Fibroblast of skin of left quadriceps (primary cell): ENCODE measurements around the gene GPR143.
"Not testable (repeated sequence)": the region's sequence is repeated elsewhere in the genome, so short reads cannot be mapped to it uniquely, and the experiment has no call there.

Source experiments
- DNase-seq, 2 experiments: peaks; one replicate each; pipeline ENCODE4 v3.0.0-alpha.2; 2013; ENCODE audit warnings: low read depth in 2 of 2

The GPR143 gene

DNA sequence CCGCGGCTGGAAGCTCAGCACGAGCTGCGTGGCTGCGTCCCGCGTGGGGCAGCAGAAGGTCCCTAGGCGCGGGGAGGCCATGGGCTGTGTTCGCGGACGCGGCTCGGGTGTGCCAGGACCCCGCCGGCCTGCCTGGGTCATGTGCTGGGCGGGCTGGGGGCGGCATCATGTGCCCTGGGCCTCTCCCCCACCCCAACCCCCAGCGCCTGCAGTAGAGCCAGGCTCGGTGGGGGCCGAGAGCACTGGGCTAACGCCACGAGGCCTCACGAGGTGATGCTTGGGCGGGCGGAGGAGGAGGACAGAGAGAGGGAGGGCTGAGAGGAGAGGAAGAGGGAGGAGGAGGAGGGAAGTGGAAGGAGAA, at the start of gene GPR143:
TSS of gene GPR143 (minus strand) at position 111 of the 361 bp plus-strand sequence. CDS start at position 81, 30 bp downstream.
- DNase-seq: no peak

DNA sequence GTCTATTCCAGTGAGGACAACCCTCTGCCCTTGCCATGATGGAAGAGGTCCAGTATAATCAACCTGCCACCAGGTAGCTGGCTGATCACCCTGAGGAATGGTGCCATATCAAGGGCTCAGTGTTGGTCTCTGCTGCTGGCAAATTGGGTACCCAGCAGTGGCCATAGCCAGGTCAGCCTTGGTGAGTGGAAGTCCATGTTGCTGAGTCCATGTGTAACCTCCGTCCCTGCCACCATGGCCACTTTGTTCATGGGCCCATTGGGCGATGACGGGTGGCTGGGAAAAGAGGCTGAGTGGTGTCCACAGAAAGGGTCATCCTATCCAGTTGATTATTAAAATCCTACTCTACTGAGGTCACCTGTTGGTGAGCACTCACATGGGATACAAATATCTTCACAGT, 45.4 kb upstream of the GPR143 start:
- DNase-seq: not testable (repeated sequence)

DNA sequence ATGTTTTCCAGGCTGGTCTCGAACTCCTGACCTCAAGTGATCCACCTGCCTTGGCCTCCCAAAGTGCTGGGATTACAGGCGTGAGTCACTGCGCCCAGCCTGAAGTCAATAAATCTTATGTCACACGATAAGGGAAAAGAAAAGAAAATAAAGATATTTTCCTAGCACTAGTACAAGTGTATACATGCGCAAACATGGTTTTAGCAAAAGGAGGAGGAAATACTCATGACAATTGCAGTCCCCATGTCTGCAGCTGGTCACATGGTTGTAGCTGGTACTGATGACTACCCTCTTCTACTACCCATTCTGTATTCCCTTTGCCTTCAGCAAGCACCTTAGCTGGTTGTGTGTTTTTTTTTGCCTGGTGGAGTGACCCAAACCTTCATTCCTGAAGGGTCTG, 44.2 kb upstream of the GPR143 start:
- not testable (repeated sequence) for DNase-seq

DNA sequence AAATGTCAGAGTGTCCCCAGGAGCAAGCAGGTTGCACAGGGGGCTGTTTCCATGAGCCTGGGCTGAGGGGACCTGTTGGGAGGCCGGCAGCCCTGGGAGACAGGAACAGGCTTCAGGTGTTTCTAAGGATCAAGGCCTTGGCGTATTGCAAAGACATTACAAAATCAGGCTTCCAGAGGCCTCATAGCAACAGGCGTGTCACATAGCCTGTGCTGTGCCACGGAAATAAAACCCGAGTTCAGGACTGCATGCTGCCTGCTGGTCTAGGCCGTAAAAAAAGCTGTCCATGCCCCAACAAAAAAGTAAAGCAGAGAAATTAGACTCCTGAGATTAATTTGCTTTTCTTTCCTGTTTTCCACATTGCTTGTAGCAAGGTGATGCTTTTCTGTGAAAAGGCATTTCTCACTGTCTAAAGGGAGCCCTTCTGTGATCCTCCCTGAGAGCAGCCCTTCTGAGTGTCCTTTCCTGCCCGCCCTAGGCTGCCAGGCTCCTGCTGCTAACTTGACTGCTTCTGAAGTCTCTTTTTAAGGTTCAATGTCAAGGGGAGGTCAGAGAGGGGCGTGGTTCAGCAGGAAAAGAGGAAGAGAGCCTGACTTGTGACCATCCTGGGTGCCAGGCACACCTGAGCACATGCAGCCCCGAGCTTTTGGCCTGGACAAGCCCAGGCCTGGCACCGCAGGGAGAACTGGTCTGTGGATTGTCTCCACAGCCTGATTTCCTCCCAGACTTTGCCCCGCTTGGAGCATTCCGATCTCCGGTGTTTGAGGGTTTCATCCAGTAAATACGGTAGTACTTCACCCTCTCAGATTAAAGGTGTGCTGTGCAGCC, 41.9 kb upstream of the GPR143 start:
- DNase-seq: no peak

DNA sequence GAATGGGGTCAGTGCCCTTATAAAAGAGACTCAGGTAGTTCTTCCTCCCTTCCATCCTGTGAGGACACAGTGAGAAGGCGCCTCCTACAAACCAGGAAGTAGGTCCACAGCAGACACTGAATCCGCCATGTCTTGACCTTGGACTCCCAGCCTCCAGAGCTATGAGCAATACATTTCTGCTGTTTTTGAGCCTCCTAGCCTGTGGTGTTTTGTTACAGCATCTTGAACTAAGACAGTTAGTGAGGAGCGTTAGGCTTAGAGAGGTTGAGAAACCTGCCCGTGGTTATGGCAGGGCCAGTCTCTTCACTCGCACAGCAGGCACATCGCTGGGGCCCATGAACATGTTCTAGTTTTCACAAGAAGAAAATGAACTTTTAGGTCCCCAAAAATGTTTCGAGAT, 40.3 kb upstream of the GPR143 start:
- DNase-seq: no peak

DNA sequence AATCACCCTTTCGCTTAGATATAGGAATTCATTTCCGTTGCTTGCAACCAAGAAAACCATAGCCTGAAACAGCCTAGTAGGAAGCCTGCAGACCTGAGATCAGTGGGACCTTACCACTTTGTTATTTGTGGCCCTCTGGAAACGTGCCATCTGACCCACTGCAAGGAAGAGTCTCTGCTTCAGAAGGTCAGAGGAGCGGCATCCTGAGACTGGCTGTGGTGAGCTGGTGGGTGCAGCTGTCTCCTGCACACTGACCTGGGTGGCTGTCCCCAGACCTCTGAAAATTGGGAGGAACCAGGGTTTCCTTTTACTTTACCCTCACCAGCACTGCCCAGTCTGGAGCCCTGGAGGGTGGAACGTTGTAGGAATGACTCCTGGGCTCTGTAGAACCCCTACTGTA, 38.8 kb upstream of the GPR143 start:
- no peak for DNase-seq

DNA sequence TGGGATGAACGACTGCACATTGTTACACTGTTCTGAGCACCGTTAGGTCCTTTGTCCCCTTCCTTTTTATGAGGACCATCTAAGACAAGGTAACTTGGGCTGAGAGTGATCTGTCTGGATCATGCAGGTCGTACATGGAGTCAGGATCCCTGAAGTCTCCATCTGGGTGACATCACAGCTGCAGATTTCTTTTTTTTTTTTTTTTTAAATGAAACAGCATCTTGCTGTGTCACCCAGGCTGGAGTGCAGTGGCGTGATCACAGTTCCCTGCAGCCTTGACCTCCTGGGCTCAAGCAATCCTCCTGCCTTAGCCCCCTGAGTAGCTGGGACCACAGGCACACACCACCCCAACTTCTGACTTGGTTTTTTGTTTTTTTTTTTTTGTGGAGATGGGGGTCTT, 37.1 kb upstream of the GPR143 start:
- DNase-seq: no peak

DNA sequence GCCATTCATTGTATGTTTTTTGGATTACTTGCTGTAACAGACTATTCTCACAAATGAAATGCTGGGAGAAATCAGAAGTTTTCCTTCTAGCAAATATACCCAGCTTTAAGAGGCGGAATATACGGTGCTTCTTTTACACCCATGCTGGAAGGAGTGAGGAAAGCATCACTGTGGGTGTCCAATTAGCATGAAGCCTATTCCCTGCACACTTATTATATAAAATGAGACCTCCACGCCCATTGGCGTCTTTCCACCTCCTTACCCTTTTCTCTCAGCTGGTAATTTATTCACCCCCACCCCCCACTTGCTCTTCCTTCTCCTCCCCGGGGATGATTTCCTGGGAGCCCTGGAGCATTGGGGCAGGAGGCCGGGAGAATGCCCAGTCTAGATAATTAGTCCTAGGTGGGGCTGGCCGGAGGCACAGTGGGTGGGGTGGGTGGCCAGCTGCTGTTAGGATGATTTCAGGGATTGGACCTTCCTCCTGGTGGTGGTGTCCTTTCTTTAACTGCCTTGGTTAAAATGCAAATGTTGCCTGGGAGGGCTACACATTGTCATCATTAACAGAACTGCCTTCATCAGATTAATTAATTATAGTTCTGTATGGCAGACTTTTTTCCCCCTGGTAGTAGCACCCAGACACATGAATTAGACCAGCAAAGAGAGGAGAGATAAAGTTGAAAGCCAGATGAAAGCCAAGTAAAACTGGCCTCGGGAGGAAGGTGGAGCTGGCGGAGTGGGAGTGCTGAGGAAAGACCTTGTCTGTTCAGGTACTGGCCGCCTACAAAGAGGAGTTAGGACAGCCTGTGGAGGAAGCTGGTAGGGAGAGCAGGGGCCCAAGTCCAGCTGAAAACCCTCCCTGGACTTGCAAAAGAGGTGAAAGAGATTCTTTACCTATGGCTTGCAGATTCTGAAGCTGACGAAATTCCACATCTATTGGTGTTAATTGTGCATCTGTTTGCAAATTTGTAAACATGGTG, 32.0 kb upstream of the GPR143 start:
- no peak for DNase-seq

DNA sequence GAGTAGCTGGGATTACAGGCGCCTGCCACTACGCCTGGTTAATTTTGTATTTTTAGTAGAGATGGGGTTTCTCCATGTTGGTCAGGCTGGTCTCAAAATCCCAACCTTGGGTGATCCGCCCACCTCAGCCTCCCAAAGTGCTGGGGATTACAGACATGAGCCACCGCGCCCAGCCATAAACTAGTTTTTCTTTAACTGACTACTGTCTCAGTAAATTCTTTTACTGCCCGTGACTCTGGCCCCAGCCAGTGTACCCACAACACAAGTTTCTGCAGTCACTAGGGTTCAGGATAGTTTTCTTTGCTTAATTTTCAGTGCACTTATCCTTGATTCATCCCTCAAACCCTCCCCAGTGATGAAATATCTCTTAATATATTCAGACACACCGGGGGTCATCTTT, 28.8 kb upstream of the GPR143 start:
- DNase-seq: no peak

DNA sequence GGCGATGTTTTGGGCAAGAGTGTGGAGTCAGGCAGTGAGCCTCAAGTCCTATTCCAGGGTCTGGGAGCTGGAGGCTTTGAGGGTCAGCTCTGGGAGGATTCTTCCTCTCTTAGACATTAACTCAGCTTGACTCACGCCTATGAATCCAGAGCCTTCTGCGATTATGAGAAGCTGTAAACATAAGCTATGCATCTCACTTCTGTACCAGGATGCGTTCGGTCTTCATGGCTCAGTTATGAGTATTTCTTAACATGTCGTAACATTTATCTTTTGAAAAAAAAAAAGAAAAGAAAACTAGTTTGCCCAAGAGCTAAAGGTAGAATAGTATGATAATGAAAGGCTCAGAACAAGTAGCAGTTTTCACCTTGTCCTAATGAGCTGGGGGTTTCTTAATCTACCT, 25.2 kb upstream of the GPR143 start:
- no peak for DNase-seq

DNA sequence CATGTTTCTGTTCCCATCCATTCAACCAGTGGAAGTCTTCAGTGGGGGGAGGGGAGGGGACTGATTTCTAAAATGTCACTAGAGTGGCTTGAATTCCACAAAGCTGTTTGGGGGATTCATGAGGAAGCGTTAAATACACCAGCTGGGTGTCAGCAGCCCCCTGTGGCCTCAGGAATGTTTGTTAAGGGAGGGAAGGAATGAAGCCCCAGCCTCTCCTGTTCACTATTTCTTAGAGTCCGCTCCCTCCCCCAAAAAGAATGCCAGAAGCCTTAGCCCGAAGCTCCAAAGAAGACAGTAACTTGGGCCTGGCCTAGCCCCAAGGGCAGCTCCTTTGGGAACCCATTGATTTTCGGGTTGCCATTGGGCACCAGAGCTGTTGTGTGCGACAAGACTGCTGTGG, 23.9 kb upstream of the GPR143 start:
- no peak for DNase-seq

DNA sequence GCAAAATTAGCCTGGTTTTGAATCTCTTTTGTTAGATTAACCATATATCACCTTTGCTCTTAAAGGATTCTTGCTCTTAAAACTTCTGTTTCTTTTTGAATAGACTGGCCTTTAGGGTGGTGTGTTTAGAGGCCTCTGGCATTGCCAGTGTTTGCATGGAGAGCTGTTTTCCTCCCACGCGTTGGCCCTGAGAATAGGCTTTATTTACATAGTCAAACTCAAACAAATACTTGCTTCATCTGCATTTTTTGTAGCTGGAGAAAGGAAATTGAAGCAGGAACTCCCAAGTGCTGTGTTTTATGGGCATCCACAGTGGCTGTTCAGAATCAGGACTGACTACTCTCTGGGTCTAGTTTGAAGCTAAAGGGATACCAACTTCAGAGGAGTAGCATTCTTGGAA, 23.3 kb upstream of the GPR143 start:
- no peak for DNase-seq

DNA sequence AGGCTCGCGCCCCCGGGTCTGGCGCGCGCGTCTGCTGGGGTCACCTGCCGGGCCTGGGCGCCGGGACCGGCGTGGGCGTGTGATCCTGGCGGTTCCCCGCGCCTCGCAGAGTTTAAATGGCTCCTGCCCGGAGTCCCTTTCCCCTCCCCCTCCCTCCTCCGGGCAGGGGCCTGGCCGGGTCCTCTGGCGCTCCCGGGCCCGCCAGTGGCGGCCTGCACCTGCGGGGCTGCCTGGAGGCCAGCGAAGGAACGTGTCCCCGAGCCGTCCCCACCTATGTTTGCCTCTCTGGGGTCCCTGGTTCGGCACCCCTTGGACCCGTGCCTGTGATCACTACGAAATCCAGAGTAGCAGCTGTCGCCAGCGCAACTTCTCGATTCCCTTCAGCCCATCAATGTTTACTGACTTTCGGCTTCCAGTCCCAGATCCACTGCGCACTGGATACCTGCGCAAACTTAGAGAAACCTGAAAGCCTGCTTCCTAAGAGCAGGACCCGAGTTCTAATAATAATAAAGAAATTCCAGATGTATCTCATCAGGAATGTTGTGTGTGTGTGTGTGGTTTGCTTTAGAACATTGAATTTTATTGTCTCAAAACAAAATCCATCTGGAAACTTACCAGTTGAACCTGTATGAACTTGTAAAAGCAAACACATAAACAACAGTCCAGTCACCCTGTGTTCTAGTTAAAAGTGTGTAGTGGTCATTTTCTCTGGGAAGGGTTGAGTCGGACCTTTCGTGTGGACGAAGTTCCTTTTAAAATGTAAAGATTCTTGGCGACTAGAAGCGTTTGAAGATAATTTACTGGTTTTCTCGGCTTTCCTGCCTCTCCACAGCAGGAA, 21.4 kb upstream of the GPR143 start:
- DNase-seq: no peak

DNA sequence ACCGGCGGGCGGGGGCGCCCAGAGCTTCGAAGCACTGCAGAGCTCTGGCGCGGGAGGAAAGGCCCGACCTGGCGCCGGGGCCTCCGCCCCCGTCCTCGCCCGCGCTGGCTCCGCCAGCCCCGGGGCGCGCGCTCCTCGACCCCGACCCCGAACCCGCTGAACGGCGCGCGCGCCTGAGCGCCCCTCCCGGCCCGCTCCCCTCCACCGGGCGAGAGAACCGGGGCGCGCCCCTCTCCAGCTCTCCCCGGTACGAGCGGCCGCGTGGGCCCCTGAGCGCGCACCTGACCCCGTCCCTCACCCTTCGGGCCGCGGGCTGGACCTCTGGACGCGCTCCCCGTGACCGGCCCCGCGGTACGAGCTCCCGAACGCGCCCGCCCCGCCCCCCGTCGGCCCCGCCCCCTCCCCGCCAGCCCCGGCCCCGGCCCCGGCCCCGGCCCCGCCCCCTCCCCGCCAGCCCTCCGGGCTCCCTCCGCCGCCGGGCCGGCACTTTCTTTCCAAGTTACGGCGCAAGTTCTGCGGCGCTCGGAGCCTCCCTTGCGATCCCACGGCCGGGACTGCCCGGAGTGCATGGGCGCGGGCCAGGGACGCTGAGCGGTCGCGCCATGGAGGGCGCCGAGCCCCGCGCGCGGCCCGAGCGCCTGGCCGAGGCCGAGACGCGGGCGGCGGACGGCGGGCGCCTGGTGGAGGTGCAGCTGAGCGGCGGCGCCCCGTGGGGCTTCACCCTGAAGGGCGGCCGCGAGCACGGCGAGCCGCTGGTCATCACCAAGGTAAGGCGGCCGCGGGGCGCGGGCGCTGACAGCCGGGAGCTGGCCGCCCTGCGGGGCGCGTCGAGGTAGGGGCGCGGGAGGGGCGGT, 20.5 kb upstream of the GPR143 start, which contains the start of gene SHROOM2:
TSS of gene SHROOM2 (plus strand) at position 486 of the 854 bp plus-strand sequence. CDS start at position 603, 117 bp downstream.
- DNase-seq: no peak

DNA sequence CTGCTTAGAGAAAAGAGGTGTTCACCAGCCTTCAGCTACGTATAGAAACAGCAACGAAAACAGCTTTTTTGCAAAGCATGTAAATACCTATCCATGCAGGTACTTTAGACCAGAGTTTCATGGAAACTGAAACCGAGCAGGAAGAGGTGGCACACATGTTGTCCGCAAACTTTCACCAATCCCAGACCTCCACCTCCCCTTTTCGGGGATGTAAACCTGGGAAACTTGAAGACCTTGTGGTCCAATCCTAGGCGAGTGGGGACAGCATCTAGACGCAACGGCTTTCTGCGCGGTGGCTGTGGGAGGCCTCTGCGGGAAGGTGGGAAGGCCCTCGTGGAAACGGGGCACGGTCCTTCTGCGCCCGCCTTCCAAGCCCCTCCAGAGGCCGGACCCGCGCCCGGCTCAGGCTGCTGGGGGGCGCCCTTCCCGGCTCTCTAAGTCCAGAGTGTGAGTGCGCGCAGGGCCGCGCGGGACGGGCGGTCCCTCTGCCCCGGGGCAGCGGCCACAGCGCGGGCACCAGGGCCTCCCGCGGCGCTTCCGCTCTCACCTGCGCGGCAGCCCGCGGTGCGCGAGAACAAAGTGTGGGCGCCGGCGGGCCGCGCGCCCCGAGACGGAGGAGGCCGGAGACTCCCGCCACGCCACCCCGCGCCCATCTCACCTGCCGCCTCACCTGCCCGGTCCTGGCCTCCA, 19.8 kb upstream of the GPR143 start:
- no peak for DNase-seq

DNA sequence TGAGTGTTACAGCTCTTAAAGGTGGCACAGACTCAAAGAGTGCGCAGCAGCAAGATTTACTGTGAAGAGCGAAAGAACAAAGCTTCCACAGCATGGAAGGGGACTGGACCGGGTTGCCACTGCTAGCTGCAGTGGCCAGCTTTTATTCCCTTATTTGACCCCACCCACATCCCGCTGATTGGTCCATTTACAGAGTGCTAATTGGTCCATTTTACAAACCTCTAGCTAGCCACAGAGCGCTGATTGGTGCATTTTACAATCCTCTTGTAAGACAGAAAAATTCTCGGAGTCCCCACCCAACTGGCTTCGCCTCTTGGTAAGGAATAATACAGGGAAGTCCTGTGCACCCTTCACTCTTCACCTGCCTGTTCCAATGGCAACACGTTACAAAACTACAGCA, 18.7 kb upstream of the GPR143 start:
- DNase-seq: no peak

DNA sequence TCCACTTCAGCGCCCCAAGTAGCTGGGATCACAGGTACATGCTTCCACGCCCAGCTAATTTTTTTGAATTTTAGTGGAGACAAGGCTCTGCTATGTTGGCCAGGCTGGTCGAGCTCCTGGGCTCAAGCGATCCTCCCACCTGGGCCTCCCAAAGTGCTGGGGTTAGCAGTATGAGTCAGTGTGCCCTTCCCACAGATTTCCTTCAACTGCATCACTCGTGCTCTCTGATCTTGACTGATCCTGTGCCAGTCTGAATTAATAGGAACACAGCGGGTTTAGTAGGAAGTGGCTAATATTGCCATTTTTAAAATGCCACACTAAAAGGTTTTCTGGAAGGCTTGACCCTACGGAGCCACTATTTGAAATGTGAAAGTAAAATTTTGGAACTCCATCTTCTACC, 16.3 kb upstream of the GPR143 start:
- DNase-seq: no peak

DNA sequence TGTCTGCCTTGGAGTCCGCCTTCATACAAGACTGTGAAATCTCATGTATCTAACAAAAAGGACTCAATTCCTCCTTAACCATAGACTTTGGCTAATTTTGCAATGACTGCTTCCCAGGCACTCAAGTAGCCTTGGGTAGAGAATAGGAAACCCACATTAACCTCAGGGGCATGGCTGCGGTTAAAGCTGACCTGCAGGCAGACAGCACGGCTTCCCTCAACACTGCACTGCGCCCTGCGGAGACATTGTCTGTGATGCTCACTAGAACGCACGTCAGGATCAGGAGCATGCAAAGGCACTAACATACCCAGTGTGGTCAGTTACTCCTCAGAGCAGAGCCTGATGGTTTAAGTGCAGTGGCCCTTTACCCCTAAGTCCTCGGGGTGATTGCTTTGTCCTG, 10.3 kb upstream of the GPR143 start:
- DNase-seq: no peak

DNA sequence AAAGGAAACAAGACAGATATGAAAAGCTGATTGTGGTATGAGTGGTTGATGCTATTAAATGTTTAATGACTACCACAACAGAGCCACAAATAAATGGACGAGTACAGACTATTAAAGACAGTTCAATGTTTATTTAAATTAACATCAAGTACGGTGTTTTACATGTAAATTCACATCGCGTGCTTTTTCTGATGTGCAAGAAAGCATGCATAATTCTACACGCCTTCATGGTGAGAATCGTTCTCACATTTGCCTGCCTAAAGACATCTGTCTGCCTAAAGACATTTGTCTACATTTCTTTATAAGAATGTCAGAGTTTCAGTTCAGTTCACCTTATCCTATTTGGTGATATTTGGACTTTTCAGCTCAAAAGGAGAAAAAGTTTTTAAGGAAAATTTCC, 7.3 kb upstream of the GPR143 start:
- no peak for DNase-seq

DNA sequence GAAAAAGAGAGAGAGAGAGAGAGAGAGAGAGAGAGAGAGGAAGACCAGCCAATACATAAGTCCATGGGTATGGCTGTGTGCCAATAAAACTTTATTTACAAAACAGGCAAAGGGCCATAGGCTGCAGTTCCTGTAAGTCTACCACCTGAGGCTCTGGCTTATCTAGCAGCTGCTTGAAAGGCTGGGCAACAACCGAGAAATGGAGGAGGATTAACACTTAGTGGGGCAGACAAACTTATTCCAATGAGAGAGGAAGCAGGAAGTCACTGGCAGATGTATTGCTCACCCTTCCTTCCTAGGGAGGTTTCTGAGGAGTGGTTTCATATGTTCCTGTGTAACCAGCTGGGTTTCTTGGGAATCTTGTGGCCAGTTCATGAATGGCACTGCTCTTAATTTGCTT, 4.7 kb upstream of the GPR143 start:
- no peak for DNase-seq
